K562 (cell line): ENCODE measurements around the gene RPTOR. TPM values are rescaled to one million over a fixed set of nuclear protein-coding genes. Genes with fewer than 3 reads are reported as not detected.

Experiments
- ATAC-seq: fragments of 200-7000 bp; cut with Tn5 transposase; 3 replicates; pipeline ENCODE4 v1.9.1; 2020; ENCODE audit warnings: moderate library complexity
- BruUV-seq: library from RNA; stranded (reverse); fragments of 400-500 nt; replicated peaks from 2 replicates; lab custom pipeline; 2021; lab: Mats Ljungman, UMichigan
- CTCF ChIA-PET: fragments of 300-600 bp; formaldehyde crosslinking; extraction: SDS; loops from one replicate; lab custom pipeline; 2021; ENCODE audit warnings: low intra/inter-chr PET ratio; lab: Yijun Ruan, JAX
- POLR2A ChIA-PET: fragments of 300-600, 350-650 bp; sonication (Branson Sonifier 250); formaldehyde crosslinking; extraction: SDS; loops from one replicate; lab custom pipeline; 2021; ENCODE audit warnings: antibody characterized with exemption, inconsistent platforms; lab: Yijun Ruan, JAX
- DNase-seq, 4 experiments: peaks; one replicate each; pipeline versions ENCODE4 v3.0.0 to v3.0.0-alpha.2; 2011 to 2018; ENCODE audit warnings: low spot score in 3 of 4, mixed read lengths in 3 of 4; ENCODE audit errors: extremely low read depth in 1 of 4
- FAIRE-seq: peaks from 2 replicates; lab custom pipeline; 2011; peaks lifted over from hg19 to GRCh38; lab: Jason Lieb, UNC
- H2AFZ ChIP-seq: 2 replicates; pipeline ENCODE4 v1.6.0; 2011; ENCODE audit warnings: low read depth, low read length, control low read depth, inconsistent platforms
- H3K27ac ChIP-seq: fragments of 200-600 bp; 3 replicates; pipeline ENCODE4 v1.8.0; 2011; ENCODE audit warnings: low read depth, mild to moderate bottlenecking, control low read depth, inconsistent platforms, low read length, moderate library complexity, mixed read lengths; ENCODE audit errors: extremely low read depth
- H3K27me3 ChIP-seq, 2 experiments: fragments of 300-600 bp in 1 of 2; 2 replicates in 1 of 2; 3 replicates in 1 of 2; pipeline versions ENCODE4 v1.6.0 to v1.8.0; 2011; ENCODE audit warnings: inconsistent platforms in 2 of 2, low read length in 2 of 2, mild to moderate bottlenecking in 1 of 2, mixed read lengths in 1 of 2, moderate library complexity in 1 of 2; ENCODE audit not compliant: control insufficient read depth in 2 of 2, insufficient read depth in 2 of 2
- H3K36me3 ChIP-seq: fragments of 300-600 bp; 3 replicates; pipeline ENCODE4 v1.8.0; 2011; ENCODE audit warnings: mild to moderate bottlenecking, low read length, inconsistent platforms; ENCODE audit not compliant: control insufficient read depth, insufficient read depth
- H3K4me1 ChIP-seq, 2 experiments: fragments of 200-600 bp in 1 of 2; replicated peaks in 1 of 2; 2 replicates in 1 of 2; 3 replicates in 1 of 2; pipeline versions ENCODE4 v1.5.1 to v1.8.0; 2011; ENCODE audit warnings: inconsistent platforms in 2 of 2, low read length in 2 of 2, mild to moderate bottlenecking in 1 of 2, mixed read lengths in 1 of 2, moderate library complexity in 1 of 2; ENCODE audit not compliant: control insufficient read depth in 2 of 2, insufficient read depth in 2 of 2
- H3K4me2 ChIP-seq: 2 replicates; pipeline ENCODE4 v1.6.1; 2011; ENCODE audit warnings: low read length, control low read depth, inconsistent platforms, mixed read lengths; ENCODE audit not compliant: insufficient read depth
- H3K4me3 ChIP-seq: fragments of 200-600 bp; sonication (generic), shearing (Covaris generic); 2 replicates; pipeline ENCODE4 v1.5.1; 2016; ENCODE audit warnings: control low read depth, inconsistent platforms
- H3K79me2 ChIP-seq: fragments of 200-600 bp; 3 replicates; pipeline ENCODE4 v1.8.0; 2011; ENCODE audit warnings: low read length, inconsistent platforms; ENCODE audit not compliant: control insufficient read depth, insufficient read depth
- H3K9ac ChIP-seq, 2 experiments: 2 replicates each; pipeline versions ENCODE4 v1.6.0 to v1.6.1; 2011; ENCODE audit warnings: low read depth in 2 of 2, low read length in 2 of 2, control low read depth in 1 of 2, inconsistent platforms in 1 of 2, mild to moderate bottlenecking in 1 of 2, mixed read lengths in 1 of 2; ENCODE audit not compliant: insufficient read depth in 1 of 2
- H3K9me1 ChIP-seq: one replicate; pipeline ENCODE4 v1.6.0; 2011; ENCODE audit warnings: inconsistent platforms, mild to moderate bottlenecking, low read length, moderate library complexity; ENCODE audit not compliant: control insufficient read depth, insufficient read depth
- H3K9me3 ChIP-seq: replicated peaks from 2 replicates; pipeline ENCODE4 v1.5.1; 2011; ENCODE audit warnings: low read depth, low read length, inconsistent platforms; ENCODE audit not compliant: control insufficient read depth, insufficient read depth
- H4K20me1 ChIP-seq: replicated peaks from 2 replicates; pipeline ENCODE4 v1.6.1; 2011; ENCODE audit warnings: low read length, inconsistent platforms, mixed read lengths; ENCODE audit not compliant: control insufficient read depth, insufficient read depth
- FOXM1 ChIP-seq, 2 experiments: fragments of 450-650 bp in 1 of 2; sonication (generic) in 1 of 2; formaldehyde crosslinking in 1 of 2; IDR thresholded peaks; 2 replicates each; pipeline versions ENCODE4 v1.6.1 to v1.9.0; 2017 to 2022; ENCODE audit warnings: low read depth in 2 of 2, mild to moderate bottlenecking in 2 of 2, missing genetic modification reagents in 1 of 2, moderate library complexity in 1 of 2
- HNRNPL ChIP-seq: fragments of 200-400 bp; formaldehyde crosslinking; IDR thresholded peaks from 2 replicates; pipeline ENCODE4 v1.6.1; 2017; ENCODE audit warnings: low read depth, mild to moderate bottlenecking, low read length
- NCOA4 ChIP-seq: fragments of 450-650 bp; IDR thresholded peaks from 2 replicates; pipeline ENCODE4 v1.6.1; 2018; ENCODE audit warnings: mild to moderate bottlenecking; ENCODE audit not compliant: partially characterized antibody
- POLR2A ChIP-seq: fragments of 450-650 bp; conservative IDR thresholded peaks from 2 replicates; pipeline ENCODE4 v1.6.1; 2016
- POLR2G ChIP-seq: fragments of 200-400 bp; formaldehyde crosslinking; IDR thresholded peaks from 2 replicates; pipeline ENCODE4 v1.6.1; 2017; ENCODE audit warnings: low read depth, mild to moderate bottlenecking, antibody characterized with exemption, low read length, moderate library complexity
- SAFB ChIP-seq: fragments of 200-400 bp; formaldehyde crosslinking; IDR thresholded peaks from 2 replicates; pipeline ENCODE4 v1.6.1; 2017; ENCODE audit warnings: low read depth, low read length, borderline replicate concordance
- THRB ChIP-seq: fragments of 450-650 bp; formaldehyde crosslinking; conservative IDR thresholded peaks from 2 replicates; pipeline ENCODE4 v1.4.0; 2022; ENCODE audit warnings: mild to moderate bottlenecking, missing genetic modification characterization
- UBTF ChIP-seq, 2 experiments: IDR thresholded peaks; 2 replicates each; pipeline ENCODE4 v1.6.1; 2012; ENCODE audit warnings: improper control_type of control experiment in 2 of 2, low read depth in 2 of 2, low read length in 2 of 2, borderline replicate concordance in 1 of 2
- ZBTB17 ChIP-seq: fragments of 450-650 bp; formaldehyde crosslinking; IDR thresholded peaks from 2 replicates; pipeline ENCODE4 v1.4.0; 2020; ENCODE audit warnings: mild to moderate bottlenecking
- ZNF174 ChIP-seq: fragments of 250-450 bp; sonication (Bioruptor Pico); IDR thresholded peaks from 2 replicates; pipeline ENCODE4 v1.4.0; 2020; ENCODE audit warnings: mild to moderate bottlenecking
- ZNF518B ChIP-seq: fragments of 250-450 bp; sonication (Bioruptor Pico); IDR thresholded peaks from 2 replicates; pipeline ENCODE4 v1.5.0; 2021; ENCODE audit warnings: mild to moderate bottlenecking, moderate library complexity
- WGBS: fragments of 100-300 bp; shearing (Covaris generic); methylation state at CpG from one replicate; pipeline ENCODE4 v1.1.6; 2016; ENCODE audit warnings: low coverage, mixed read lengths; ENCODE audit not compliant: insufficient coverage; ENCODE audit errors: missing lambda C conversion rate; 5-methylcytosine and 5-hydroxymethylcytosine counted together
- in situ Hi-C: fragments of 300-500 bp; cut with MboI; formaldehyde crosslinking; loops from 4 replicates; pipeline ENCODE4 v1.15.0; 2018; ENCODE audit warnings: inconsistent platforms, mixed read lengths
- intact Hi-C: fragments of 100-400 bp; cut with micrococcal nuclease; formaldehyde crosslinking; loops from 2 replicates; pipeline ENCODE4 v1.14.2; 2022
- polyA plus RNA-seq, 8 experiments: library from polyadenylated mRNA; depleted of rRNA in 4 of 8; stranded (reverse) in 5 of 8; unstranded in 3 of 8; fragments of >200 nt; fragmentation: Nextera tagmentation in 2 of 8; fragmentation: Illumina TruSeq in 1 of 8; extraction: Ambion mirVana in 2 of 8; extraction: Trizol in 1 of 8; gene quantifications; 2 replicates each; pipeline versions ENCODE4 v1.2.1 to v1.2.3, GENCODE V29; 2011 to 2014; ENCODE audit warnings: inconsistent platforms in 1 of 8, missing spikeins in 1 of 8
- total RNA-seq, 7 experiments: library from RNA; depleted of rRNA in 6 of 7; stranded (reverse); fragments of >200 nt in 6 of 7; fragmentation: Illumina TruSeq in 2 of 7; extraction: Trizol in 2 of 7; gene quantifications; 2 replicates each; pipeline versions ENCODE4 v1.2.1 to v1.2.3, GENCODE V29; 2011 to 2021; ENCODE audit warnings: low replicate concordance in 1 of 7

The RPTOR gene
- total and polyA plus RNA-seq, 9 of the 15 experiments (the other 6 are each of a cell fraction or from before 2014, with no cell fraction given): 0.24 to 54.1 (median 10.2) TPM

GRCh38 chr17:80594431-80595269 lies 50.0 kb downstream of the RPTOR start (continued):
- TF ChIP-seq FOXM1 (IDR thresholded peaks at IDR 0.05; ENCODE audit: low read depth): no peak
- no peak for TF ChIP-seq FOXM1 (CRISPR knock-in tag; IDR thresholded peaks at IDR 0.05; ENCODE audit: low read depth)
- no peak for TF ChIP-seq POLR2A
- no peak for TF ChIP-seq POLR2G
- no peak for TF ChIP-seq SAFB
- TF ChIP-seq NCOA4: no peak

- Histone ChIP-seq H3K79me2 (peaks cover 90% of the 10 kb centered on the region), H3K4me2 (no peak overlapping the region), H2AFZ (no peak overlapping the region), H3K9me3 (no peaks in the 10 kb centered on the region), H4K20me1 (peaks cover 34% of the 10 kb centered on the region), H3K36me3 (no peaks in the 10 kb centered on the region), H3K27me3 (no peaks in the 10 kb centered on the region), H3K4me1 (peaks cover 14 to 20% of the 10 kb centered on the region in 2 experiments), H3K9me1 (no peaks in the 10 kb centered on the region), H3K9ac (no peak overlapping the region; a peak in 1 of 4 replicates), H3K27ac (no peak overlapping the region), H3K4me3 (no peak overlapping the region)
- POLR2A ChIA-PET: interaction anchor here (0.8 to 1.1 kb wide), 2 partner anchors 10 to 13 kb away, joined by 3 to 7 read pairs; no protein-coding TSS in a partner anchor
- in situ Hi-C loops: no loop called here
- CTCF ChIA-PET: no interaction called here
- DNase-seq (no peak), ATAC-seq (no peak), FAIRE-seq (no peak)
- 86% methylated on average over 12 of the region's 12 CpGs for WGBS
- intact Hi-C loops: no loop called here
- no TSS peak for BruUV-seq
- TF ChIP-seq ZNF174 (no peak), HNRNPL (no peak), UBTF (IDR thresholded peaks at IDR 0.05; ENCODE audit: borderline replicate concordance in 1 of 2, low read depth in 2 of 2, low read length in 2 of 2) (no peak), THRB (CRISPR knock-in tag) (no peak), ZBTB17 (CRISPR knock-in tag) (no peak), ZNF518B (no peak)
Observed at GRCh38 chr17:80596760-80597608, 52.3 kb downstream of the RPTOR start.
